Measurements from ENCODE around the gene TBPL1.

TBPL1 gene

GRCh38 chr6:134007077-134007476 lies 54.1 kb downstream of the TBPL1 start:
- no peak for DNase-seq

DNA sequence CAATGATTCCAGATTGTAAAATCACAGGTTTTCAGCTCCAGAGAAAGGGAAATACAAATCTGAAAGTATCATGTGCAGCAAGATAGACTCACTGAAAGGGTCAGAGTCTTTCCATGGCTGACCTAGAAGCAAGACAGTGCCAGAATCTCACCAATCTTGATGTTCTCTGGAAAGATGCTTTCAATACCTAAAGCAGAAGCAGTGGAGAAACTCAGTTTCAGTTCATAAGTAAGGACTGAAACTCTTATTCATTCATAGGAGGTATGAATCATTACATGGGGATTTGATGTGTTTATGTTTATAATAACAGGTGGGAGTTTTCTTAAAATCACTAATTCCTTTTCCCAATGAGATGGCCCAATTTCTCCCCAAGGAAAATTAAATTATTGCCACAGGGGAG lies 56.9 kb downstream of the TBPL1 start:
- DNase-seq = no peak

GRCh38 chr6:134010400-134010799 lies 57.4 kb downstream of the TBPL1 start:
- DNase-seq = no peak

GRCh38 chr6:134010974-134011373 lies 58.0 kb downstream of the TBPL1 start:
- no peak for DNase-seq

DNA sequence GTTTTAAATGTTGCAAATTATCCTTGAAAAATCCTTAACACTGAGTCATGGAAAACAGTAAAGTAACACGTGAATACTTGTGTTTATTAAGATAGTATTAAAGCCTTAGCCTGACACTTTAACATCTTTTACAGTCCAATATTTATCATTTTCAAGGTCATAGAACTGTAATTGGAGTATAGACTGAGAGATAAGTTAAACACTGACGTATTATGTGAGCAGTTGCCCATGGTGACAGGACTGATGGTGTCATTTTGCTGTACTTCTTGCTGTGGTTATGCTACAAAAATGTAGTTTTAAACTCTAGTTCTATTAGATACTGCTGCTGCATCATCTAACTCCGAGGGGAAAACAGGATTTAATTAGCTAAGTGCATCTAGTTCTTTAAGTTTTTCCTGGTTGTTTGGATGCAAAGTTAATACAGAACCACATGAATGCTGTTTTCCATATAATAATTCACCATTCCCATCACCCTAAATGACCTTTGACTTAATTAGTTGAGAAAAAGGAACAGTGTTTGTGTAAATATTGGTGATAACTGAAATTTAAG lies 61.6 kb downstream of the TBPL1 start:
- DNase-seq = no peak

DNA sequence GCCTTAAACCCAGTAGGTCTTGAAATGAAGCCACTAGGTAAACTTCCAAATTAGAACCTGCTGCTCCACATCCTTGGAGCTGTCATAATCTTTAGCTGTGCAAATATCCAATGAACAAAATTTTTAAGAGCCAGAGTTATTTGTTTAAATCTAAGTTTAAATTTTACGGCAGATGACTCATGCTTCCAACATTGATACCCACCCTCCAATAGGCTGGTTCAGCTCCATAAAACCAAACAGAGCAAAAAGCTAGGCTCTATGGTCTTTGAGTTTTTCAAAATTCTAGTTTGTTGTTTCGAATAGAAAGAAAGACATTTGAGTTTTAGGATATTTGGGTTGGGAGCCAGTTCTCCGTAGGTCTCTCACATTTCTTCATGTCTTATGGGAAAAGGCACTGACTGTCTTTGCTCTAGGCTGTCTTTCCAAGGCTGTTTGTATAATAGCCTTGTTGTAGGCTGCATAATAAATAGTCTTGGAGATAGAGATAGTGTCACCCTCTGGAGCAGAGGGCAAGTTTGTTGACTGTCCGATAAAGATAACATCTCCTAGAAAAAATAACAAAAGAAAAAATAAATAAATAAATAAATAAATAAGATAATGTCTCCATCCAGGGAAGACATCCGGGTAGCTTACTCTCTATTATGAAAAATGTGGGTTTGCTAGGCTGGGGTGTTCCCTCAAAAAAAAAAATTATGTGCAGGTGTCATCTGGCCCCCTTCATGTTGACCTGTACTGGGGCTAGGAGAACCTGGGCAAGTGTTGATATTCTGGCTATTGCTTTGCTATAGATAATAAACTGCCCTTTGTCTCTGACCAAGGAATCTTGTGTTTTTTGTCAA lies 62.9 kb downstream of the TBPL1 start:
- DNase-seq = no peak

GRCh38 chr6:134016558-134016814 lies 63.5 kb downstream of the TBPL1 start:
- DNase-seq = no peak

DNA sequence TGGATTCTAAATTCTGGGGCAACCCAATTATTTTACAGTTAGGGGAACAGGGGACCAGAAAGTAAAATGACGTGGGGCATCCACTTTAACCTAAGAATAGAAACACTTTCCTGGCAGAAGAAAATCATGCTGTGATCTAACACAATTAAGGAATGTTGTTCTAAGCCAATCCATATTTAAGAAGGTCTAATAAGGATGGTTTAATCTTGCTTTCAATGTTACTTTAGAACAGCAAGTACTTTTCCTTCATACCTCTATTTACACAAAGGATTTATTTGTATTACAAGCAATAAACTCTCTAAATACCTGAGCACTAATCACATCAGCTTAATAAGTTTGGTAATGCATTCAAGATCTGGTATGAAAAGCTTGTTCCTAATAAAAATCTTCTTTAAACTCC lies 67.0 kb downstream of the TBPL1 start:
- no peak for DNase-seq

DNA sequence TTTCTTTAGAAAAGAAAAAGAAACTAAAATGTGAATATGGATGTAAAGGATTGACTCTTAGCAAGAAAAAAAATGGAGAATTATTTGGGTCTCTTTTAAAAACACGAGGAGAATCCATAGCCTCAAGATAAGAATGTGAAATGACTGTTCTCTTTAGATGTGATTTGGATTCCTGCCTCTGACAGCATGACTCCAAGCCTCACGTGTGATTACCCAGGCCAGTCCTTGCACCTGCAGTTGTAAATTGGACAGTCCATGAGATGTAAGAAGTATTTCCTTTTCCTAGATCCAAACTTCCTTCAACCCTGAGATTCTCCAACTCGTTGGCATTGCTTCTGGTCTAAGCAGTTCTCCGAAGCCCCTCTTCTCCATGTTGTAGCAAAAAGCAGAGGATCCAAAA lies 67.5 kb downstream of the TBPL1 start:
- no peak for DNase-seq

DNA sequence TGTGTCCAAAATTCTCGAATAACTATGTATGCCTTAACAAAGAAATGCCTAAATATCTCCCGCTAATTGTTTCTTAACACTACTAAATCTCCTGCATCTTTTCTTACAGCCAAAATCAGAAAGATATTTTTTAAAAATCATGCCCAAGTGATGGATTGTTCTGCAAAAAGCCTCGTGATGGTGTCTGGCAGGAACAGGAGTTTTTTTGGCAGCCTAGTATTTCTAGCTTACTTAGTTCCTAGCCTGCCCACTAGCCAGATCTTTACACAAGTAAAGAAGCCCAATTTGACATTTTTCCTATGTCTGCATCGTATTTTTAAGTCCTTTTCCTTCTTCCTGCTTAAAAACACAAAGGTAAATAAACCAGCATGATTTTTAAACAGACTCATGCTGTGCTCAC lies 67.9 kb downstream of the TBPL1 start:
- no peak for DNase-seq

GRCh38 chr6:134021396-134022122 lies 68.5 kb downstream of the TBPL1 start:
- peak; percentile 44 to 55 for DNase-seq

- no peak for DNase-seq
These were observed 69.6 kb downstream of the TBPL1 start for GRCh38 chr6:134022650-134023049.

- DNase-seq = no peak
These were observed 73.6 kb downstream of the TBPL1 start for GRCh38 chr6:134026597-134026996.

- DNase-seq = no peak
These were observed 75.4 kb downstream of the TBPL1 start for GRCh38 chr6:134028438-134028837.

- no peak for DNase-seq
These were observed 76.8 kb downstream of the TBPL1 start for GRCh38 chr6:134029495-134030455.

DNA sequence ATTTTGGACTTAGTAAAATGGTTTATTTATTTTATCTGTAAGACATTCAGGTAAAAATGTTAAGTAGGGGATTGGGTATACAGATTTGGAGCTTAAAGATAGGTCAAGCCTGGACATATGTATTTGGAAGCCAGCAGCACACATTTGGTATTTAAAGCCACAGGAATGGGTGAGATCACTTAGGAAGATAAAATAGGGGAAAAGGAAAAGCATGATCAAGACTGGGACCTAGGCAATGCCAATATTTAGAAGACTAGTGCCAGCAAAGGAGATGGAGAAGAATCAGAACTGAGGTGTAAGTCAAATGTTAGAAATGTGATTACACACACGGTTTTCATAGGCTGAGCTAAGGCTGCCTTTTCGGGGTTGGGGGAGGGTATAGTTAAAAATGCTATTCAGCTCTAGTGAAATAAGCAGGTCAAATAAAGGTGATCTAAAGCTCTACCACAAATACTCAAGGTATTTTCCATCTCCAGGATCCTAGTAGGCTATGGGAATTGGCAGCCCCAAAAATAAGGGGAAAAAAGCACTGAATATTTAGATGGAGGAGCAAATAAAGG lies 78.8 kb downstream of the TBPL1 start:
- no peak for DNase-seq

GRCh38 chr6:134034478-134034877 lies 81.5 kb downstream of the TBPL1 start:
- no peak for DNase-seq

DNA sequence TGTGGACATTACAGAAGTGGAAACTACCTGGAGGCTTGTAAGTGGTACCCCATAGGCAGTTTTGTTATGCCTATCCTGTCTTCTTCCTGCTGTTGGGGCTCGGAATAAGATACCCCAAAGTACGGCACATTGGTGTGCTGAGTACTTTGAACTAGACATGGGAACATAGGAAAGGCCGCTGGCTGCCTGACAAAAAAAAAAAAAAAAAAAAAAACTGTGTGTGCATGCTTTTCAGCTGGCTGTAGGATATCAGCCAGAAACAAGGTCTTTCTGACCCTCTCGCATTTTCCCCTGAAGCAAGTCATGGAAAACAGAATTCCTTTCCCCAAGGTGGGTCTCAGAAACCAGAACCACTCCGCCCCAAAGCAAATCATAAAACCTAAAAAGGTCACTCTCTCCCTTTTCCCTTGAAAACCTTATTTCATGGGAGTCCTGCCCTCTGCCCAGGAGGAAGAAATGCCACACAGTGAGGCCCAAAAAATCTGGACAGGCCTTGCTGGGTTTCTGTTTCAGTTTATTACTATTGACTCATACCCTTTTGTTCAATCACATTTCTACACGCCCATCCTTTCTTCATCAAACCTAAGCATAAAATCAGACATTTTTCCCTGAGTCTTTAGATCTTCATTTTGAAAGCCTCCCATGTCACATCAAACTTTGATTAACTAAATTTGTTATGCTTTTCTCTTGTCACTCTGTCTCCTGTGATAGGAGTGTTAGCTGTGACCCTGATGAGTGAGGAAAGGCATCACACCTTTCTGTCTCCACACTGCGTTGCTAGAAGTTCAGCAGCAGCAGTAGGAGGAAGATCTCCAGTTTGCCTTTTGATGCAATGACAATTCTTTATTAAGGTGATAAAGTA lies 82.2 kb downstream of the TBPL1 start:
- no peak for DNase-seq

DNA sequence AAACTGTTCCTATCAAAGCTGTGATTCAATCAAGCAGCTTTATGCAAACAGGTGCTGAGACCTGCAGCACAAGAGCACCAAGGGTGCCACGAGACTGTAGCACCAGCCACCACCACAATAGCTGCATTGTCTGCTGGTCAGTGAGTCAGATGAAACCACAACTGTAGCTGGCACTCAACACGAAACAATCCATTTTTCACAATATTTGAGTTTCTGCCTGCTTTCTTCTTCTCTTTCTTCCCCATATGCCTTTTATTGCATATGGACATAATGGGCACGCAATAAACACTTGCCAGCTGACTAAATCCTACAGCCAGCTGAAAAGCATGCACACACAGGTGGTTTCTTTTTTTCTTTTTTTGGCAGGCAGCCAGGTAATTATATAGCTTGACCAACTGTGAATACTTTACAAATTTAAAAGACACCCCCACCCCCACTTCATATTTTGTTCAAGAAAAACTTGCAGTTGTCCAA lies 82.8 kb downstream of the TBPL1 start:
- peak; percentile 34 to 40 for DNase-seq

- no peak for DNase-seq
These were observed 86.1 kb downstream of the TBPL1 start for GRCh38 chr6:134039116-134039515.
